GM20000 (cell line): ENCODE results near the gene NDUFA13.

Source experiments
- DNase-seq: peaks from one replicate; pipeline ENCODE4 v3.0.0; 2012; ENCODE audit warnings: low spot score
- CTCF ChIP-seq: IDR thresholded peaks from 2 replicates; pipeline ENCODE4 v1.5.1; 2012; ENCODE audit warnings: mild to moderate bottlenecking, control low read depth; ENCODE audit errors: extremely low read depth, missing control alignments

Gene NDUFA13

GRCh38 chr19:19527674-19528625, 11.9 kb downstream of the NDUFA13 start:
- DNase-seq = no peak
- TF ChIP-seq CTCF = no peak

- DNase-seq = no peak
- no peak for TF ChIP-seq CTCF
Observed at GRCh38 chr19:19528721-19529490, 12.9 kb downstream of the NDUFA13 start, which contains the start of gene YJEFN3. YJEFN3 (plus strand) TSS chr19:19528911; CDS start chr19:19528933, 22 bp downstream.

- TF ChIP-seq CTCF = no peak
- DNase-seq = no peak
Observed at GRCh38 chr19:19529783-19530422, 13.9 kb downstream of the NDUFA13 start.

- no peak for TF ChIP-seq CTCF
- no peak for DNase-seq
Observed at GRCh38 chr19:19530423-19530804, 14.4 kb downstream of the NDUFA13 start.

GRCh38 chr19:19530889-19531288, 14.9 kb downstream of the NDUFA13 start:
- DNase-seq = no peak
- no peak for TF ChIP-seq CTCF

- peak; percentile 91 for DNase-seq
- peak; percentile 99 for TF ChIP-seq CTCF
Observed at GRCh38 chr19:19531951-19532805, 16.2 kb downstream of the NDUFA13 start.
